C4-2B (cell line): ENCODE results near the gene HS6ST3.

Experiments
- H3K27ac ChIP-seq: fragments of 450-650 bp; 2 replicates; pipeline ENCODE4 v1.5.1; 2017
- CTCF ChIP-seq: fragments of 450-650 bp; conservative IDR thresholded peaks from 2 replicates; pipeline ENCODE4 v1.5.1; 2017; ENCODE audit warnings: mild to moderate bottlenecking
- ZFX ChIP-seq: fragments of 450-650 bp; IDR thresholded peaks from 2 replicates; pipeline ENCODE4 v1.6.1; 2017

HS6ST3 gene

GRCh38 chr13:96621634-96622183, 531.8 kb downstream of the HS6ST3 start:
- H3K27ac ChIP-seq, result no peak overlapping the region
- TF ChIP-seq ZFX, result no peak

GRCh38 chr13:96629331-96629730, 539.4 kb downstream of the HS6ST3 start:
- TF ChIP-seq ZFX (no peak), CTCF (no peak)
- H3K27ac ChIP-seq, result no peak overlapping the region

GRCh38 chr13:96632536-96633320, 542.8 kb downstream of the HS6ST3 start:
- no peak overlapping the region for H3K27ac ChIP-seq
- TF ChIP-seq ZFX (no peak), CTCF (no peak)

- no peak for TF ChIP-seq ZFX
- no peak for TF ChIP-seq CTCF
- H3K27ac ChIP-seq, result no peak overlapping the region
These were observed 546.2 kb downstream of the HS6ST3 start for GRCh38 chr13:96636001-96636709.

GRCh38 chr13:96637039-96637438, 547.1 kb downstream of the HS6ST3 start:
- no peak overlapping the region for H3K27ac ChIP-seq

GRCh38 chr13:96646101-96646500, 556.2 kb downstream of the HS6ST3 start:
- no peak overlapping the region for H3K27ac ChIP-seq
- no peak for TF ChIP-seq ZFX

More at GRCh38 chr13:96637039-96637438, 547.1 kb downstream of the HS6ST3 start:
- TF ChIP-seq CTCF (no peak), ZFX (no peak)

GRCh38 chr13:96646515-96647211, 556.8 kb downstream of the HS6ST3 start:
- no peak overlapping the region for H3K27ac ChIP-seq

More at GRCh38 chr13:96646515-96647211, 556.8 kb downstream of the HS6ST3 start:
- TF ChIP-seq CTCF, result no peak
- no peak for TF ChIP-seq ZFX
